ENCODE measurements around the gene UNC5C.
A peak's percentile ranks its signal among the peaks of the same experiment; 100 is the strongest.

The UNC5C gene

DNA sequence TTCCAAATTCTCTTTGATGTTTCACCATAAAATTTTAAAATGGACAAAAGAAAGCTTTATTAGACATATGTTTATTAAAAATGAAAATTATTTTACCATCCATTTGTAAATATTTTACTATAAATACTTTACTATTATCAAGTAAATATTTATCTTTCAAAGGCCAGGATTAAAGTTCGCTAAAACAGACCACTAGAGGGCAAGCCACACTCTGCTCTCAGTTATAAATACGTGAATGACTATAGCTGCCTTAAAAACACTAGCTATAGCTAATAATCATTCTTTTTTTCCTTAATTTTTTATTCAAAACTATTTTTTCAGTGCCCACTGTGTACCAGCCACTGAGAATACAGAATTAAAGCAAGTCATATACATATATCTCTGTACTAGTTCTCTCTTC, 38.6 kb downstream of the UNC5C start:
- Histone ChIP-seq H3K4me1 (ENCODE audit: insufficient read depth, poor library complexity, severe bottlenecking) (peaks cover 14% of the 10 kb centered on the region), H3K36me3 (ENCODE audit: low read depth) (no peaks in the 10 kb centered on the region), H3K27me3 (ENCODE audit: insufficient read depth, poor library complexity, severe bottlenecking) (no peaks in the 10 kb centered on the region), H3K4me3 (ENCODE audit: severe bottlenecking) (no peak overlapping the region), H3K9me3 (ENCODE audit: severe bottlenecking) (no peaks in the 10 kb centered on the region), H3K27ac (ENCODE audit: poor library complexity, severe bottlenecking) (peak overlapping the region; percentile 32)
- ATAC-seq (ENCODE audit: low read depth) (peak; percentile 56; the same call in 2 of the 3 replicates), DNase-seq (ENCODE audit: low spot score) (no peak)
- TF ChIP-seq, protein P1, sequence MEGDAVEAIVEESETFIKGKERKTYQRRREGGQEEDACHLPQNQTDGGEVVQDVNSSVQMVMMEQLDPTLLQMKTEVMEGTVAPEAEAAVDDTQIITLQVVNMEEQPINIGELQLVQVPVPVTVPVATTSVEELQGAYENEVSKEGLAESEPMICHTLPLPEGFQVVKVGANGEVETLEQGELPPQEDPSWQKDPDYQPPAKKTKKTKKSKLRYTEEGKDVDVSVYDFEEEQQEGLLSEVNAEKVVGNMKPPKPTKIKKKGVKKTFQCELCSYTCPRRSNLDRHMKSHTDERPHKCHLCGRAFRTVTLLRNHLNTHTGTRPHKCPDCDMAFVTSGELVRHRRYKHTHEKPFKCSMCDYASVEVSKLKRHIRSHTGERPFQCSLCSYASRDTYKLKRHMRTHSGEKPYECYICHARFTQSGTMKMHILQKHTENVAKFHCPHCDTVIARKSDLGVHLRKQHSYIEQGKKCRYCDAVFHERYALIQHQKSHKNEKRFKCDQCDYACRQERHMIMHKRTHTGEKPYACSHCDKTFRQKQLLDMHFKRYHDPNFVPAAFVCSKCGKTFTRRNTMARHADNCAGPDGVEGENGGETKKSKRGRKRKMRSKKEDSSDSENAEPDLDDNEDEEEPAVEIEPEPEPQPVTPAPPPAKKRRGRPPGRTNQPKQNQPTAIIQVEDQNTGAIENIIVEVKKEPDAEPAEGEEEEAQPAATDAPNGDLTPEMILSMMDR (IDR thresholded peaks at IDR 0.05; ENCODE audit: poor library complexity, severe bottlenecking), result peak; percentile 86

DNA sequence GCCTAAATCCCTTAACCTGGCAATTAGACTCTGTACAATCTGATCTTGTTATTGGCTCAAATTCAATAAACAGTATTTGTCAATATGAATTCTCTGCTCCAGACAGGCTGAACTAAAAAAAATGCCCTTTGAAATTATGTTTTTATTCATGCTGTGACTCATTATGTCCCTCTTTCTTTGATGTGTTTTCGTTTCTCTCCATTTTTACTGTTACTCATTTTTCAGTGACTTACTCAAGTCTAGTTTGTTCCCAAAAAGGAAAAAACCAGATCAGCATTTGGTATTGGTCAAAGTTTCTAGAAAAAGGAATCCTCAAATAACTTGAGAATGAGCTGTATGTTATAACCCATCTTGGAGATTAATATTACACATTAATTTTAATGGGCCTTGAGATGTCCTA, 40.4 kb downstream of the UNC5C start:
- no peak overlapping the region for H3K4me3 ChIP-seq (ENCODE audit: severe bottlenecking)
- H3K36me3 ChIP-seq (ENCODE audit: low read depth), result no peaks in the 10 kb centered on the region
- H3K4me1 ChIP-seq (ENCODE audit: insufficient read depth, poor library complexity, severe bottlenecking), result peaks cover 14% of the 10 kb centered on the region
- DNase-seq (ENCODE audit: low spot score), result no peak
- TF ChIP-seq, protein P1 (IDR thresholded peaks at IDR 0.05; ENCODE audit: poor library complexity, severe bottlenecking), result no peak
- H3K9me3 ChIP-seq (ENCODE audit: severe bottlenecking), result no peaks in the 10 kb centered on the region
- no peaks in the 10 kb centered on the region for H3K27me3 ChIP-seq (ENCODE audit: insufficient read depth, poor library complexity, severe bottlenecking)
- ATAC-seq (ENCODE audit: low read depth), result no peak
- no peak overlapping the region for H3K27ac ChIP-seq (ENCODE audit: poor library complexity, severe bottlenecking)

GRCh38 chr4:95507561-95507960, 41.2 kb downstream of the UNC5C start:
- Histone ChIP-seq H3K27ac (ENCODE audit: poor library complexity, severe bottlenecking) (no peak overlapping the region), H3K27me3 (ENCODE audit: insufficient read depth, poor library complexity, severe bottlenecking) (no peaks in the 10 kb centered on the region), H3K4me1 (ENCODE audit: insufficient read depth, poor library complexity, severe bottlenecking) (peaks cover 14% of the 10 kb centered on the region), H3K4me3 (ENCODE audit: severe bottlenecking) (no peak overlapping the region), H3K36me3 (ENCODE audit: low read depth) (no peaks in the 10 kb centered on the region), H3K9me3 (ENCODE audit: severe bottlenecking) (no peaks in the 10 kb centered on the region)
- TF ChIP-seq, protein P1 (IDR thresholded peaks at IDR 0.05; ENCODE audit: poor library complexity, severe bottlenecking), result no peak
- DNase-seq (ENCODE audit: low spot score), result no peak
- no peak for ATAC-seq (ENCODE audit: low read depth)

GRCh38 chr4:95507147-95507546, 41.6 kb downstream of the UNC5C start:
- no peaks in the 10 kb centered on the region for H3K36me3 ChIP-seq (ENCODE audit: low read depth)
- H3K9me3 ChIP-seq (ENCODE audit: severe bottlenecking), result no peaks in the 10 kb centered on the region
- H3K27me3 ChIP-seq (ENCODE audit: insufficient read depth, poor library complexity, severe bottlenecking), result no peaks in the 10 kb centered on the region
- DNase-seq (ENCODE audit: low spot score) (no peak), ATAC-seq (ENCODE audit: low read depth) (no peak)
- peaks cover 14% of the 10 kb centered on the region for H3K4me1 ChIP-seq (ENCODE audit: insufficient read depth, poor library complexity, severe bottlenecking)
- H3K4me3 ChIP-seq (ENCODE audit: severe bottlenecking), result no peak overlapping the region
- H3K27ac ChIP-seq (ENCODE audit: poor library complexity, severe bottlenecking), result no peak overlapping the region
- TF ChIP-seq, protein P1 (IDR thresholded peaks at IDR 0.05; ENCODE audit: poor library complexity, severe bottlenecking), result no peak

GRCh38 chr4:95506264-95506663, 42.5 kb downstream of the UNC5C start:
- Histone ChIP-seq H3K9me3 (ENCODE audit: severe bottlenecking) (no peaks in the 10 kb centered on the region), H3K36me3 (ENCODE audit: low read depth) (no peaks in the 10 kb centered on the region), H3K27me3 (ENCODE audit: insufficient read depth, poor library complexity, severe bottlenecking) (no peaks in the 10 kb centered on the region), H3K27ac (ENCODE audit: poor library complexity, severe bottlenecking) (no peak overlapping the region), H3K4me3 (ENCODE audit: severe bottlenecking) (no peak overlapping the region), H3K4me1 (ENCODE audit: insufficient read depth, poor library complexity, severe bottlenecking) (peaks cover 12% of the 10 kb centered on the region)
- peak; percentile 63 for ATAC-seq (ENCODE audit: low read depth)
- TF ChIP-seq, protein P1 (IDR thresholded peaks at IDR 0.05; ENCODE audit: poor library complexity, severe bottlenecking), result no peak
- no peak for DNase-seq (ENCODE audit: low spot score)
